AML-193 (cell line): Measurements from ENCODE around the gene LETMD1.
A peak's percentile ranks its signal among the peaks of the same experiment; 100 is the strongest.
"Not testable (repeated sequence)": the region's sequence is repeated elsewhere in the genome, so short reads cannot be mapped to it uniquely, and the experiment has no call there.

Experiments
- DNase-seq, 2 experiments: peaks; one replicate each; lab custom pipeline; 2025; lab: John Stamatoyannopoulos, UW

The LETMD1 gene

DNA sequence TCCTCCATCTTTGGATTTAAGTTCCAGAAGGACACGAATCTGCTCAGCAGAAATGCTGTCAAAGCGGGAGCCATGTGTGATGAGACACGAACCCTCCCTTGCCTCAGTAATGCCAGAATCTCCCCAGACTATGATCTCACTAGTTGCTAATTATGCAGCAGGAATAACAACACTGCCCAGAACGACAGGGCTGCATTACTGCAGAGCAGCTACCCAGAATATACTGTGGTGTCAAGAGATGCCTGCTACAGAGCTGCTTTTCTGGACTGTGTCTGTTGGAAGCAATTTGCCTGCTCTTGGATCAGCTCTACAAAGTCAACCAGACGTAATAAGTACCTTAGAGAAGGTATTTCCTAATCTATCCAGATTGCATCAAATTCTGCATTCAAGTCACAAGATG lies 29.8 kb downstream of the LETMD1 start:
- DNase-seq = no peak

DNA sequence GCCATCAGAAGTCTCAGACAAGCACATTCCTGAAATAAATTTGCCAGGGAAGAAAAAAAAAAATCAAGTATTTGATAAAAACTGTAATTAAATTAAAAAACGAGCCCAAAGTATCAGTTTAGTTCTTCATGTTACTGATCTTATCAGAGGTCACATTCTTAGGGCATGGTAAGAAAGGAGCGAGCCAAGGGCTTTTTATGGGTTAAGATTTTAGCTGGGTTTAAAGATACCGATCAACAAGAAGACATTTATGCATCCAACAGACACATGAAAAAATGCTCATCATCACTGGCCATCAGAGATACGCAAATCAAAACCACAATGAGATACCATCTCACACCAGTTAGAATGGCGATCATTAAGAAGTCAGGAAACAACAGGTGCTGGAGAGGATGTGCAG lies 30.2 kb downstream of the LETMD1 start:
- not testable (repeated sequence) for DNase-seq

DNA sequence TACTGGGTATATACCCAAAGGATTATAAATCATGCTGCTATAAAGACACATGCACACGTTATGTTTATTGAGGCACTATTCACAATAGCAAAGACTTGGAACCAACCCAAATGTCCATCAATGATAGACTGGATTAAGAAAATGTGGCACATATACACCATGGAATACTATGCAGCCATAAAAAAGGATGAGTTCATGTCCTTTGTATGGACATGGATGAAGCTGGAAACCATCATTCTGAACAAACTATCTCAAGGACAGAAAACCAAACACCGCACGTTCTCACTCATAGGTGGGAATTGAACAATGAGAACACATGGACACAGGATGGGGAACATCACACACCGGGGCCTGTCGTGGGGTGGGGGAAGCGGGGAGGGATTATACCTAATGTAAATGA lies 30.7 kb downstream of the LETMD1 start:
- not testable (repeated sequence) for DNase-seq

DNA sequence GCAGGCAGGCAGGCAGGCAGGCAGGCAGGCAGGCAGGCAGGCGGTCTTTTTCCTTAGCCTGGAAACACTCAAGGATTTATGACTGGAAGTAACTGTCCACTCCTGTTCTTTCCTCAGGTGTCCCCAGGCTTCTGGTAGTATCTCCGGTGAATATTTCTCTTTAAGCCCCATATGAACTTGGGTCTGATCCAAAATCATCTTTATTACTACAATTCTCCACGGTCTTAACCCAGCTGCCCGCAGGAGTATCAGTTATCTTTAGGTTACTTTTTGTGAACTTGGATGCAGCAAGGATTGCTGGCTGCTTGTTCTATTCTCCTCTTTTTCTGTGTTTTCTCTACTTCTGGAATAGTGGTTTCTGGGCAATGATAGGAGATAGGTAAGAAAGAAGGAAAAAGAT lies 32.0 kb downstream of the LETMD1 start:
- no peak for DNase-seq

DNA sequence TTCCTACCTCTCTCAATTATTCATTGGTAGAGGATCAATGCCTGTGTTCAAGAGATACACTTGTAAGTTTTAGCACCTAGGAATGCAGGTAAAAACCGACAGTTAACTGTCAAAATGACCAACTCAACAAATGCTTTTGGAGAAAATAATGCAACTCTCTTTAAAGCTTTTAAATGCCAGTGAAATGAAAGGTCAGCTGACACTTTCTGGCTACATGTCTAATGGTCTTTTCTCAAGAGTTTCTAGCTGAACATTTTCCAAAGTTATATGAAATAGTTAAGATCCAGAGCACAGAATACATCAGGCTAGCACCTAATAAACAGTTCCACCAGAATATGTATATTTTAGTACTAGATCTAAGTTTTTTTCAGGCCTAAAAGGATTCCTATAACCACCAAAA lies 33.3 kb downstream of the LETMD1 start:
- no peak for DNase-seq

DNA sequence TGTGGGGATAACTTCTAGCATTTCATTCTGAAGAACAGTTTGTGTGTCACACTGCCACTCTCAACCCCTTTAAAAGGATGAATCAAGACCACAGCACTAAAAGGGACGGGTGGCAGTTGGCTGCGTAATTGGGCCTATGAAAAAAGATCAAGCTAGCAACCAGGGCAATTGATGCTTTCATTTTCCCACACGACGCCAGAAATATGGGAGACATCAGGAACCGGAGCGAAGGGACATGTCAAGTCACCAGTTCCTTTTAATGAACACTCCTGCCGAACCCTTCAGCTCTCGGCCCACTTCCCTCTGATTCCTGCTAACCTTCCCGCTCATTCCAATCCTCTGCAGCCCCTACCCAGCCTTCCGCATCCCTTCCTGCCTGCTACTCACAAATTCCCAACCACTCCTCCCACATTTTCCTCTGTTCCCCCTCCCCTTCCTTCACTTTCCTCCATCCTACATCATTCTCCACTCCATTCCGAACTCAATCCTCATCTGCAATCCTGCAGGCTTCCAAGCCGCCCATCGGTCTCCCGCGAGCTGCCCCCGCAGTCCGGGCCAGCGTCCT lies 34.5 kb downstream of the LETMD1 start:
- DNase-seq = no peak

DNA sequence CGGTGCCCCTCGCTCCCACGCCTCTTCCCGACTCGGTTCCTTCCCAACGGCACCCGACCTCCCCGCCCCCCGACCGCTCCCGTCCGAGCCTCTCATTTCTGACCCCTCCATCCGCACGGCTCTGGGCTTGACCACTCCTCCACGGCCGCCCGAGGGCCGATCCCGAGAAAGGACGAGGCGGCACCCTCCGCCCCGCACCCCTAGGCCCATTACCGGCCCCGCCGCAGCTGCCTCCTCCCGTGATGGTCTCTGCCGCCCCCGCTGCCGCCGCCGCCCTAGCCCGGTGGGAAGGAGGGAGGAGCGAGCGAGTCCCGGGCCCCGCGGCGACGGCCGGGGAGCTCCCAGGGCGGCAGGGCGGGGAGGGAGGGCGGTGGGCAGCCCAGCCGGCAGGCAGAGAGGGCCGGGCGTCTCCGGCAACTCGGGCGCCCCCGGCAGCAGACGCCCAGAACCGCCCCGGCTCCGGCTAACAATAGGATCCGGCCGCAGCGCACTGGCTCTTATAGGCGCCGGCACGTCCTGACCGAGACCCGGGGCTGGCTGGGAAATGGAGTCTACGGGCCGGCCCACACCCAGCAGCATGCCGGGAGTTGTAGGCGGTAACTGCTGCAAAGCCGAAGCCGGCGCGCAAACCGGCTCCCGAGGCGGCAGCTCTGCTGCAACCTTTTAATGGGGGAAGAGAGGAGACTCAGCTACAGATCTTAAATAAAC lies 35.2 kb downstream of the LETMD1 start, which contains the start of gene CSRNP2:
CSRNP2 (minus strand) TSS at position 471 of the 708 bp plus-strand sequence. CDS start 7,035 bp downstream, outside the sequence.
- DNase-seq = peak; percentile 90 to 93

DNA sequence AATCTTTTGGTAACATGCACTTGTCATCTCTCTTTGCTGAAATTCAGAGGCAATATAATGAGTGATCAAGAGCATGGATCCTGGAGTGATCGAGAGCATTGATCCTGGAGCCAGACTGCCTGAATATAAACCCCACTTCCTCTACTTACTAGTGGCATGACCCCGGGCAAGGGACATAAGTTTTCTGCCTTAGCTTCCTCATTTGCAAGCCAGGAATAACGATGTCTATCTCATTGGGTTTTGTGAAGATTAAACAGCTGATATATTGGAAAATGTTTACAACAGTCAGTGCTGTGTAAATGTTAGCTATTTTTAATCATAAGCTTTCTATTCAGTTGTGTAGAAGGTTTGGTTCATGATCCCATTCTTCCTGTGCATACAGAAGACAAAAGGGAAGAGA lies 37.6 kb downstream of the LETMD1 start:
- DNase-seq = peak; percentile 45 to 50

DNA sequence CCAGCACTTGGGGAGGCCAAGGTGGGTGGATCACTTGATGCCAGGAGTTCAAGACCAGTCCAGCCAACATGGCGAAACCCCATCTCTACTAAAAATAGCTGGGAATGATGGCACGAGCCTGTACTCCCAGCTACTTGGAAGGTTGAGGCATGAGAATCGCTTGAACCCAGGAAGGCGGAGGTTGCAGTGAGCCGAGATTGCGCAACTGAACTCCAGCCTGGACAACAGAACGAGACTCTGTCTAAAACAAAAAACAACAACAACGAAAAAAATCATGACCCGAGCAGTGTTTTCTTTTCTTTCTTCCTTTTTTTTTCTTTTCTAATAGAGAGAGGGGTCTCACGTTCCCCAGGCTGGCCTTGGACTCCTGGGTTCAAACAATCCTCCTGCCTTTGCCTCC lies 38.8 kb downstream of the LETMD1 start:
- no peak for DNase-seq

DNA sequence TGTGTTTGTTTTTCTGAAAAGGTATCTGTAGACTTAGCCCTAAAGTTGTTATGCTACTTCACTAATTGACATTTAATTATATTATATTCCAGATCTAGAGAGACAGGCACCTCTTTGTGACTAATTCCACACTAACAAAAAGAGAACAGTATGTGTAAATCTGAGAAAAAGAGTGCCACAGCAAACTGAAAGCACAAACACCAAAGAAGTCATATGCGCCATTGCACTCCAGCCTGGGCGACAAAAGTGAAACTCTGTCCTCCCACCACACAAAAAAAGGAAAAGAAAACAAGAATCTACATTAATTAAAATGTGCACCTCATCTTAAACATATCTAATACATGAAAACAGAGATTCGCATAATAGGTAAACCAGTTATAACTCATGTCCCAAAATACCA lies 39.7 kb downstream of the LETMD1 start:
- no peak for DNase-seq

DNA sequence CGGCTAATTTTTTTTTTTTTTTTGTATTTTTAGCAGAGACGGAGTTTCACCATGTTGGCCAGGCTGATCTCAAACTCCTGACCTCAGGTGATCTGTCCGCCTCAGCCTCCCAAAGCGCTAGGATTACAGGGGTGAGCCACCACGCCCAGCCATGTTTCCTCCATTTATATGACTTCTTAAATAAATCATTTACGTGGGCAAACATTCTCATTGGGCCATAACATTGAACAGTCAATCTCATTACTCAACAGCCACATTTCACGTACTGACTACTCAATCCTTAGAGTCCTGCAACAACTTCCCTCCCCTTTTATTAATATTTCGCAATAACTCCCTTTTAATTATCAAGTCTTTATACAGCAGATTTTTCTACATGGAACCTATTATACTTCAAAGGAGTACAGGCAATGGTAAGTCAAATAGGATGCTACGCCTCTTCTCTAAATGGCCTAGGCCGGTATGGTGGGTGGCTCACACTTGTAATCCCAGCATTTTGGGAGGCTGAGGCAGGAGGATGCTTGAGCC lies 42.6 kb downstream of the LETMD1 start:
- DNase-seq = no peak

DNA sequence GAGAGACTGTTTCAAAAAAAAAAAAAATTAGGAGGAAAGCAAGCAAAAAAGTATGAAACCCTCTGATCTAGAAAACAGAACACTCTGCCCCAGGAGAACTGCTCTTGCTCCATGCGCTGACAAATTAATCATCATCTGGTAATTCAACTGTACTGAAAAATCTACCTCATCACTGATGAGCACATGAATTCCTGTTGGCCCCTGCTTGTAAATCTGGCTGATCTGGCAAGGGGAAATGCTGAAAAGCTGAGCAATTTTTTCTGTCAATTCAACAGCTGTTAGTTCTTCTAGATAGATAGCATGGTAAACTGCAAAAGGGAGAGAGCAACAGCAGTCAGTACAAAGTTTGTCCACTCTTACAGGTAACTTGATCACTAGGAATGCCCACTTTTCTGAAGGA lies 50.5 kb downstream of the LETMD1 start:
- DNase-seq = no peak

DNA sequence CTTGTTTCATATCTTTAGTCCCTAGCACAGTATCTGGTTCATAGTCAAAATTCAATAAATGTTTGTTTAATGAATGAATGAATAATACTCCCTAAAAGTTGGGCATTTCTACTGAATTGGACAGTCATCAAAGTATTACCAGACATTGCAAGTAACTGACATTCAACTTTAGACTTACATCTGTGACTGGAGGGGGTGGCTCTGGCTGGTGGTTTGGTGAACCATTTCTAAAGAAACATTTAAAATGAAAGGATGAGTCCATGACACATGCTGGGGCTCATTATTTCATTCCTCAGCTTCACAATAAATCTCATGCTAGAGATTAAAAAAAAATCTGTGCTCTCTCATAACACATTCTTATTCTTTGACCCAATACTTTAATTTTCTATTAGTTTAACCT lies 55.9 kb downstream of the LETMD1 start:
- DNase-seq = no peak

DNA sequence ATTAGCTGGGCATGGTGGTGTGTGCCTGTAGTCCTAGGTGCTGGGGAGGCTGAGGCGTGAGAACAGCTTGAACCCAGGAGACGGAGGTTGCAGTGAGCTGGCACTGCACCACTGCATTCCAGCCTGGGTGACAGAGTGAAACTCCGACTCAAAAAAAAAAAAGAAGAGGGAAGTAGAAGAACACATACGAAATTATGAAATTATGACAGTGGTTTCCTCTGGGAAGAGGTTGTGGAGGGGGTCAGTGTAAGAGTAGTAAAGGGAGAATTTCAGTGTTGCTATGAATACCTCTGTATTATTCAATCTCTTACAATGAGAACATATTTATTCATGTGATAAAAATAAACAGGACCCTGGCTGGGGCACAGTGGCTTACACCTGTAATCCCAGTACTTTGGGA lies 60.0 kb downstream of the LETMD1 start:
- no peak for DNase-seq
